GM15510 (cell line): ENCODE measurements around the gene CASP9.

Experiments used
- POLR2A ChIP-seq: IDR thresholded peaks from 3 replicates; pipeline ENCODE4 v1.6.1; 2011; ENCODE audit warnings: borderline replicate concordance; ENCODE audit not compliant: insufficient read length; ENCODE audit errors: extremely low read depth

The CASP9 gene

GRCh38 chr1:15541231-15541792 lies 17.3 kb upstream of the CASP9 start:
- TF ChIP-seq POLR2A, result no peak

GRCh38 chr1:15540186-15540585 lies 16.2 kb upstream of the CASP9 start:
- no peak for TF ChIP-seq POLR2A

GRCh38 chr1:15538771-15539170 lies 14.8 kb upstream of the CASP9 start:
- TF ChIP-seq POLR2A, result no peak

GRCh38 chr1:15531682-15532081 lies 7.7 kb upstream of the CASP9 start:
- TF ChIP-seq POLR2A, result no peak

- TF ChIP-seq POLR2A, result no peak
Observed at GRCh38 chr1:15531003-15531402, 7.0 kb upstream of the CASP9 start.

GRCh38 chr1:15526490-15527339 lies 2.7 kb upstream of the CASP9 start, which contains the start of gene DNAJC16:
TSS of gene DNAJC16 (plus strand) at chr1:15526848. CDS start at chr1:15529106, 2,258 bp downstream.
- peak; percentile 77 for TF ChIP-seq POLR2A

- TF ChIP-seq POLR2A, result no peak
Observed at GRCh38 chr1:15526021-15526489, 2.0 kb upstream of the CASP9 start.

GRCh38 chr1:15525050-15526020 lies 1.3 kb upstream of the CASP9 start:
- peak; percentile 47 for TF ChIP-seq POLR2A

- TF ChIP-seq POLR2A, result peak; percentile 12
Observed at GRCh38 chr1:15524283-15525049, 451 bp upstream of the CASP9 start.

- TF ChIP-seq POLR2A, result no peak
Observed at GRCh38 chr1:15523104-15524020, 653 bp downstream of the CASP9 start.

GRCh38 chr1:15522551-15522950 lies 1.5 kb downstream of the CASP9 start:
- TF ChIP-seq POLR2A, result no peak

- no peak for TF ChIP-seq POLR2A
Observed at GRCh38 chr1:15519625-15520024, 4.4 kb downstream of the CASP9 start.
